ENCODE results near the gene TRIP13. TPM values are rescaled to one million over a fixed set of nuclear protein-coding genes. Genes with fewer than 3 reads are reported as not detected.

Gene TRIP13
- total and polyA plus RNA-seq, 10 donors, result 1.0 to 5.4 (median 2.4) TPM

DNA sequence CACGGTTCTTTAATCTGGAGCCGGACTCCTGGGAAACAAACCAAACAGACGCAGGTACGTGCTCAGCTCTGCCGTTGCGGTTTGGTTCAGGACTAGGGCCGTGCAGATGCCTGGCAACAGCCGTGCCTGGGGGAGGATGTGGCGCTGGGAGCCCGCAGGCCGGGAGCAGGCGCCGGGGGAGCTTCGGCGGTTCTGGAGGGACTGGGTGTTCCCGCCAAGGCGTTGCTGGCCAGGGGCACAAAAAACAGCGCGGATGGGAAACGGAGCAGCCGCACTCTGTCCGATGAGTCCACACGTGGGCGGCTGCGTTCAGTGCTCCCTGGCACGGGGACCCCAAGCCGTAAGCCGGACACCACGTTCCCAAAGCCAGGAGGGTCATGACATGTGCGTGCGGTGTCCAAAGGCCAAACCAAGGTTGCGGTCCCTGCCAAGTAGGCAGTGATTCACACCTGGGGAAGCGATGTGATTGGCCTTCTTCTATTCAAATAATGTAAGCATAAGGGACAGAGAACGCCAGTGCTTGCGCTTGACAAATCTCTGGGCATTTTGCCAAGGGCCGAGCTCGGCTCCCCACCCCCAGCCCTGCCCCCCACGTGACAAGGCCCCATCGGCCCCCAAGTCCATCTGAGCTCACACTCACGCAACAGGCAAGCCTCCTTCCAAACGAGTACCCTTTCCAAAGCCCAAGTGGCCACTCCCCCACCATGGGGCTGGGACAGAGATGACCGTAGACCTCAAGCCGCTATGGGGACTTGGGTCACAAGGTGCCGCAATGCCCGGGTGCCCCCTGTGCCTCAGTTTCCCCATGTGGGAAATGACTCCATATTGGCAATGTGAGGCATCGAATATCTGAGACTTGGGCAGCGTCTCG is 66.3 kb downstream of the TRIP13 start:
- Histone ChIP-seq H3K36me3 (no peaks in the 10 kb centered on the region), H3K27me3 (replicated peaks in 1 of 7) (peaks cover 0 to 91% (median 19%) of the 10 kb centered on the region in 7 donors), H3K4me3 (no peak overlapping the region), H3K27ac (peak overlapping the region in 5 of 8 donors; percentile 15 to 76 (median 73)), H3K9me3 (no peaks in the 10 kb centered on the region), H3K4me1 (peaks cover 0 to 49% (median 24%) of the 10 kb centered on the region in 6 donors)
- 75 to 92% (median 81%) methylated on average over 34 to 48 of the region's 48 CpGs for WGBS, 5 donors
- intact Hi-C loops (cut with DNase I; ENCODE audit: low total_unique reads), result no loop called here
- peak; percentile 70 for DNase-seq
- TF ChIP-seq, protein P1, sequence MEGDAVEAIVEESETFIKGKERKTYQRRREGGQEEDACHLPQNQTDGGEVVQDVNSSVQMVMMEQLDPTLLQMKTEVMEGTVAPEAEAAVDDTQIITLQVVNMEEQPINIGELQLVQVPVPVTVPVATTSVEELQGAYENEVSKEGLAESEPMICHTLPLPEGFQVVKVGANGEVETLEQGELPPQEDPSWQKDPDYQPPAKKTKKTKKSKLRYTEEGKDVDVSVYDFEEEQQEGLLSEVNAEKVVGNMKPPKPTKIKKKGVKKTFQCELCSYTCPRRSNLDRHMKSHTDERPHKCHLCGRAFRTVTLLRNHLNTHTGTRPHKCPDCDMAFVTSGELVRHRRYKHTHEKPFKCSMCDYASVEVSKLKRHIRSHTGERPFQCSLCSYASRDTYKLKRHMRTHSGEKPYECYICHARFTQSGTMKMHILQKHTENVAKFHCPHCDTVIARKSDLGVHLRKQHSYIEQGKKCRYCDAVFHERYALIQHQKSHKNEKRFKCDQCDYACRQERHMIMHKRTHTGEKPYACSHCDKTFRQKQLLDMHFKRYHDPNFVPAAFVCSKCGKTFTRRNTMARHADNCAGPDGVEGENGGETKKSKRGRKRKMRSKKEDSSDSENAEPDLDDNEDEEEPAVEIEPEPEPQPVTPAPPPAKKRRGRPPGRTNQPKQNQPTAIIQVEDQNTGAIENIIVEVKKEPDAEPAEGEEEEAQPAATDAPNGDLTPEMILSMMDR (IDR thresholded peaks at IDR 0.05 in 8 of 11, conservative IDR thresholded peaks at IDR 0.05 in 3 of 11), result no peak
- peak in 2 of 3 donors; percentile 60 to 80 for TF ChIP-seq POLR2AphosphoS5 (IDR thresholded peaks at IDR 0.05)

DNA sequence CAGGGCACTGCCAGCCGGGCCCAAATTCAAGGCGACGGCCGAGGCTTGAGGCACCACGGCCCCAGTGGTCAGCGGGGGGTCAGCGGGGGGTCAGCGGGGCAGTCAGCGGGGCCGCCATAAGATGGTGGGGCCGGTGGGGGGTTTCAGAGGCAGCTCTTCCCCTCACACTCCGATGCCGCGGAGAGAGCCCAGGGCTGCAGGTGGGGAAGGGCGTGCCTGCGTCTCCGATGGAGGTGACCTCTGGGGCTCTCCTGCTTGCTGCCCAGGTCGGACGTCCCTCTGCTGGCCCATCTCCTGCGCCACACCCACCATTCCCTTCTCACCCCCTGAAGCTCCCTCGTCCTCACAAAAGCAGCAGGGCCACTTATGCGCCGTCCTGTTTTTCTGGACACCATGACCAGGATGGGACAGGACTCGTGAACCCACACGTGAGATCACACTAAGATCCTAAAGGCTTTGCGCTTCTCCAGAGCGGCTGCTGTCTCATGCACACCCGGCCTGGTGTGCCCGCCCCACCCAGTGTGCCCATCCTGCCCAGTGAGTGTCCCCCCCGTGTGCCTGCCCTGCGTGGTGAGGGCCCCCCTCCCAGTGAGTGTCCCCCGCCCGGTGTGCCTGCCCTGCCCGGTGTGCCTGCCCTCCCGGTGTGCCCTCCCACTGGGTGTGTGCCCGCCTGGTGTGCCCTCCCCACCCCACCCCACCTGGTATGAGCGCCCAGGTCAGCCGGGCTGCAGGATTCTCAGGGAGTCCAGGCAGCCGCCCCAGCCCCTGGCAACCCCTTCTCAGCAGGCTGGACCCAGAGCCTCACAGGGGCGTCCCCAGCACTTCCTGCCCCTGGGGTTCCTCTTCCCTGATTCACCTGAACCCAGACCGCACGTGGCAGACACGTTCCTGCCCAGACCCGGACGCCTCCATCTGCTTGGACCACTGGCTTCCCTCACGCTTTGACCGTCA is 67.2 kb downstream of the TRIP13 start:
- TF ChIP-seq POLR2A (IDR thresholded peaks at IDR 0.05), result no peak
- TF ChIP-seq, protein P1 (IDR thresholded peaks at IDR 0.05 in 8 of 11, conservative IDR thresholded peaks at IDR 0.05 in 3 of 11), result no peak
- H3K27me3 ChIP-seq (replicated peaks in 1 of 7), result peaks cover 0 to 92% (median 19%) of the 10 kb centered on the region in 7 donors
- peak overlapping the region in 1 of 8 donors; percentile 76 for H3K27ac ChIP-seq
- no peak overlapping the region for H3K4me3 ChIP-seq
- H3K4me1 ChIP-seq, result peaks cover 0 to 58% (median 27%) of the 10 kb centered on the region in 6 donors
- no peaks in the 10 kb centered on the region for H3K9me3 ChIP-seq
- H3K36me3 ChIP-seq, result no peaks in the 10 kb centered on the region
- peak; percentile 54 for DNase-seq
- 79 to 83% (median 80%) methylated on average over 33 to 47 of the region's 47 CpGs for WGBS, 5 donors
- intact Hi-C loops (cut with DNase I; ENCODE audit: low total_unique reads), result no loop called here

DNA sequence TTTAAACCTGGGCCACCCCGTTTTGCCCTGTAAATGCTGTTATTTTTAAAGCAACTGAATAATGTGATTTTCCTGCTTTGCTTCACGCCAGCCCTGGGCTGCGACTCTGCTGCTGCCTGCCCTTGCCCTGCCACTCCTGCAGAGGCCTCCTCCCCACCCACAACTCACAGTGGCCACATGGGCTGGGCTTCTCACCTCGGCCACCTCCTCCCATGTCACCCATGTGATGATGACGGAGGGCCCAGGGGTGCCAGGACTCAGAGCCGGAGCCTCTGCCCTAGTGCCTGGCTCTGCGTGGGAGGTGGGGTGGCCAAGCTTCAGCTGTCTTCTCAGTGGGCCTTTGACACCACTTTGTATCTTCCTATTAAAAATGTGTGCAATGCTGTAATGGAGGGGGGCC is 67.9 kb downstream of the TRIP13 start:
- no peaks in the 10 kb centered on the region for H3K36me3 ChIP-seq
- TF ChIP-seq POLR2A (IDR thresholded peaks at IDR 0.05) (no peak), POLR2AphosphoS5 (IDR thresholded peaks at IDR 0.05) (no peak)
- TF ChIP-seq, protein P1 (IDR thresholded peaks at IDR 0.05 in 8 of 11, conservative IDR thresholded peaks at IDR 0.05 in 3 of 11), result no peak
- peaks cover 0 to 60% (median 27%) of the 10 kb centered on the region in 6 donors for H3K4me1 ChIP-seq
- intact Hi-C loops (cut with DNase I; ENCODE audit: low total_unique reads), result no loop called here
- H3K4me3 ChIP-seq, result no peak overlapping the region
- 60 to 70% (median 67%) methylated on average over 7 of the region's 7 CpGs for WGBS, 5 donors
- H3K9me3 ChIP-seq, result no peaks in the 10 kb centered on the region
- peaks cover 0 to 99% (median 19%) of the 10 kb centered on the region in 7 donors for H3K27me3 ChIP-seq (replicated peaks in 1 of 7)
- peak; percentile 58 for DNase-seq
- H3K27ac ChIP-seq, result peak overlapping the region in 1 of 8 donors; percentile 8

All from spleen (tissue), 11 donors.